ENCODE results near the gene CD3G. TPM values are rescaled to one million over a fixed set of nuclear protein-coding genes. Genes with fewer than 3 reads are reported as not detected.

Gene CD3G
- total and polyA plus RNA-seq, 9 of the 15 experiments (the other 6 are each of a cell fraction or from before 2014, with no cell fraction given) = 0.30 to 1.7 (median 0.47) TPM

- no peak overlapping the region for H3K4me2 ChIP-seq (ENCODE audit: insufficient read depth, low read length)
- FAIRE-seq = no peak
- no peaks in the 10 kb centered on the region for H3K27me3 ChIP-seq (ENCODE audit: control insufficient read depth in 2 of 2, insufficient read depth in 2 of 2, low read length in 2 of 2)
- H2AFZ ChIP-seq (ENCODE audit: low read depth, low read length) = no peak overlapping the region
- peaks cover 0 to 2% of the 10 kb centered on the region in 2 experiments; a peak in 1 of 5 replicates for H3K4me1 ChIP-seq (replicated peaks in 1 of 2; ENCODE audit: control insufficient read depth in 2 of 2, insufficient read depth in 2 of 2, low read length in 2 of 2)
- H3K79me2 ChIP-seq (ENCODE audit: control insufficient read depth, insufficient read depth, low read length) = no peaks in the 10 kb centered on the region
- TF ChIP-seq PREB (CRISPR knock-in tag; IDR thresholded peaks at IDR 0.05) (no peak), GABPB2 (CRISPR knock-in tag; conservative IDR thresholded peaks at IDR 0.05) (no peak), ZNF146 (CRISPR knock-in tag; IDR thresholded peaks at IDR 0.05; ENCODE audit: unreplicated experiment) (peak; percentile 89), EHMT2 (IDR thresholded peaks at IDR 0.05) (no peak), RBM25 (IDR thresholded peaks at IDR 0.05; ENCODE audit: low read depth, low read length, severe bottlenecking) (peak; percentile 55), BCOR (IDR thresholded peaks at IDR 0.05) (0 out of 2 replicates have a peak, but pooled peaks have one; percentile 25)
- no peak overlapping the region for H3K9ac ChIP-seq (ENCODE audit: insufficient read depth in 1 of 2, low read depth in 2 of 2, low read length in 2 of 2)
- ChIA-PET POLR2A (no interaction called here), CTCF (ENCODE audit: low intra/inter-chr PET ratio) (no interaction called here)
- no peaks in the 10 kb centered on the region for H3K9me3 ChIP-seq (replicated peaks; ENCODE audit: control insufficient read depth, insufficient read depth, low read depth, low read length)
- BruUV-seq (replicated peaks) = no TSS peak
- no peaks in the 10 kb centered on the region for H4K20me1 ChIP-seq (replicated peaks; ENCODE audit: control insufficient read depth, insufficient read depth, low read length)
- H3K4me3 ChIP-seq = no peak overlapping the region
- no peaks in the 10 kb centered on the region for H3K36me3 ChIP-seq (ENCODE audit: control insufficient read depth, insufficient read depth, low read length)
- no peak for DNase-seq (ENCODE audit: extremely low read depth in 1 of 4, low spot score in 3 of 4)
- no peak for ATAC-seq
- H3K27ac ChIP-seq (ENCODE audit: extremely low read depth, low read depth, low read length) = no peak overlapping the region
- no peaks in the 10 kb centered on the region for H3K9me1 ChIP-seq (ENCODE audit: control insufficient read depth, insufficient read depth, low read length)
- intact Hi-C loops (cut with micrococcal nuclease) = no loop called here
- in situ Hi-C loops (cut with MboI) = no loop called here
These were observed 15.4 kb upstream of the CD3G start for GRCh38 chr11:118328745-118329144.

GRCh38 chr11:118334745-118335144 lies 9.4 kb upstream of the CD3G start:
- Histone ChIP-seq H3K4me2 (ENCODE audit: insufficient read depth, low read length) (no peak overlapping the region), H3K27me3 (ENCODE audit: control insufficient read depth in 2 of 2, insufficient read depth in 2 of 2, low read length in 2 of 2) (no peaks in the 10 kb centered on the region), H2AFZ (ENCODE audit: low read depth, low read length) (no peak overlapping the region), H3K36me3 (ENCODE audit: control insufficient read depth, insufficient read depth, low read length) (no peaks in the 10 kb centered on the region), H4K20me1 (replicated peaks; ENCODE audit: control insufficient read depth, insufficient read depth, low read length) (no peaks in the 10 kb centered on the region), H3K9me3 (replicated peaks; ENCODE audit: control insufficient read depth, insufficient read depth, low read depth, low read length) (no peaks in the 10 kb centered on the region), H3K4me3 (no peak overlapping the region), H3K27ac (ENCODE audit: extremely low read depth, low read depth, low read length) (no peak overlapping the region), H3K9me1 (ENCODE audit: control insufficient read depth, insufficient read depth, low read length) (no peaks in the 10 kb centered on the region), H3K9ac (ENCODE audit: insufficient read depth in 1 of 2, low read depth in 2 of 2, low read length in 2 of 2) (no peak overlapping the region), H3K79me2 (ENCODE audit: control insufficient read depth, insufficient read depth, low read length) (no peaks in the 10 kb centered on the region), H3K4me1 (replicated peaks in 1 of 2; ENCODE audit: control insufficient read depth in 2 of 2, insufficient read depth in 2 of 2, low read length in 2 of 2) (peaks cover 7 to 16% of the 10 kb centered on the region in 2 experiments)
- ATAC-seq (no peak), FAIRE-seq (no peak), DNase-seq (ENCODE audit: extremely low read depth in 1 of 4, low spot score in 3 of 4) (no peak)
- in situ Hi-C loops (cut with MboI) = no loop called here
- ChIA-PET CTCF (ENCODE audit: low intra/inter-chr PET ratio) (no interaction called here), POLR2A (no interaction called here)
- BruUV-seq (replicated peaks) = no TSS peak
- WGBS (ENCODE audit: insufficient coverage, low coverage, missing lambda C conversion rate) = 18% methylated on average over 1 of the region's 1 CpG
- TF ChIP-seq SMARCA4 (IDR thresholded peaks at IDR 0.05) = no peak
- TF ChIP-seq IRF9 (tag; IDR thresholded peaks at IDR 0.05) = no peak
- intact Hi-C loops (cut with micrococcal nuclease) = no loop called here
